Skeletal muscle cell (primary cell): Measurements from ENCODE around the gene PIGK.
"Not testable (repeated sequence)": the region's sequence is repeated elsewhere in the genome, so short reads cannot be mapped to it uniquely, and the experiment has no call there.

Experiments used
- DNase-seq: peaks from one replicate; pipeline ENCODE4 v3.0.0-alpha.2; 2010; ENCODE audit warnings: low read depth
- H3K4me3 ChIP-seq: 2 replicates; pipeline ENCODE4 v1.5.1; 2011; ENCODE audit warnings: low read depth, mild to moderate bottlenecking, control low read depth, low read length, moderate library complexity

The PIGK gene

DNA sequence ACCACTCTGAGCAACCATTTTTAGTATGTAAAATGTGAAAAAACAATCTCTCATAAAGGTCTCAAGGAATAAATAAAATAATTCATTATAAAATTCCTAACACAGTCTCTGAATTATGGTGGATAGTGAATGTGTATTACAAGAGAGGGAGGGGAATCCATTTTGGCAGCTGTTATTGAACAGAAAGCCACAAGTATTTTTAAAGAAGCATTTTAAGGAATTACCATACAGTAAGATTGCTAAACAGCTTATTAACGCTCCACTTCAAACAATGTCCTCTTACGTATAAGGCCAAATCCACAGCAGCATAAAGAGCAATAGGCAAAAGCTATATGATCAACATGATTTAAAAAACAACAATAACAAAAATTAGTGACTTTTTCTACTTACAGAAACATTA, 18.4 kb downstream of the PIGK start:
- no peak for DNase-seq
- no peak overlapping the region for H3K4me3 ChIP-seq

DNA sequence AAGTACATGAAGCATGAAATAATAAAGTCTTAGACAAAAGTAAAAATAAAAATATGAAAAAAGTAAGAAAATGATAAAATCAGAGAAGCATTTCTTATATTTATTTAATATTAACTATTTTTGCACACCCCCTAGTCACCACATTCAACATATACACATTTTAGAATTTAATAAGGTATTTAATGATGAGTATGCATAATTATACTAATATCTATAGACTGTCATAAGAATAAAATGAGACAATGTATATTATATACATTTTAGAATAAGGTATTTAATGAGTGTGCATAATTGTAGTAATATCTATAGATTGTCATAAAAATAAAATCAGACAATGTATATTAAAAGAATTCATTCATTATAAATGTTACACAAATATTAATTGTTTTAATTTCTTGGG, 18.9 kb downstream of the PIGK start:
- DNase-seq: no peak
- H3K4me3 ChIP-seq: no peak overlapping the region

GRCh38 chr1:77197351-77197750, 21.9 kb downstream of the PIGK start:
- no peak overlapping the region for H3K4me3 ChIP-seq
- no peak for DNase-seq

DNA sequence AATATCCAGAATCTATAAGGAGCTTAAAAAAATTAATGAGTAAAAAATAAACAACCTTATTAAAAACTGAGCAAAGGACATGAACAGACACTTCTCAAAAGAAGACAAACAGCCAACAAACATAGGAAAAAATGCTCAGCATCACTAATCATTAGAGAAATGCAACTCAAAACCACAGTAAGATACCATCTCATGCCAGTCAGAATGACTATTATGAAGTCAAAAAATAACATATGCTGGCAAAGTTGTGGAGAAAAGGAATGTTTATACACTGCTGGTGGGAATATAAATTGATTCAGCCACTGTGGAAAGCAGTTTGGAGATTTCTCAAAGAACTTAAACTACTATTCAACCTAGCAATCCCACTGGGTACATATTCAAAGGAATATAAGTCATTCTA, 25.3 kb downstream of the PIGK start:
- no peak overlapping the region for H3K4me3 ChIP-seq
- DNase-seq: no peak

- no peak for DNase-seq
- H3K4me3 ChIP-seq: no peak overlapping the region
Measured at GRCh38 chr1:77188770-77189169, 30.5 kb downstream of the PIGK start.

DNA sequence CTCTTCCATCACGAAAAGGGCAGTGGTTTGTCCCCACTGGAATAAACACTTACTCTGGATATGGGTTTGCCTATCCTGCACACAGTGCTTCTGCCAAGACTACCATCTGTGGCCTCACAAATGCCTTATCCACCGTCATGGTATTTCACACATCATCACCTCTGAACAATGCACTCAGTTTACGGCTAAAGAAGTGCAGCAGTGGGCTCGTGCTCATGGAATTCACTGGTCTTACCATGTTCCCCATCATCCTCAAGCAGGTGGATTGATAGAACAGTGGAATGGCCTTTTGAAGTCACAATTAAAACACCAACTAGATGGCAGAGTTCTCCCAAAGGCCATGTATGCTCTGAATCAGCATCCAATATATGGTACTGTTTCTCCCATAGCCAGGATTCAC, 32.3 kb downstream of the PIGK start:
- not testable (repeated sequence) for H3K4me3 ChIP-seq, DNase-seq

GRCh38 chr1:77182083-77182482, 37.1 kb downstream of the PIGK start:
- H3K4me3 ChIP-seq: no peak overlapping the region
- no peak for DNase-seq

- DNase-seq: no peak
- no peak overlapping the region for H3K4me3 ChIP-seq
Measured at GRCh38 chr1:77179632-77180031, 39.6 kb downstream of the PIGK start.

- DNase-seq: no peak
- no peak overlapping the region for H3K4me3 ChIP-seq
Measured at GRCh38 chr1:77175230-77175844, 43.9 kb downstream of the PIGK start.

DNA sequence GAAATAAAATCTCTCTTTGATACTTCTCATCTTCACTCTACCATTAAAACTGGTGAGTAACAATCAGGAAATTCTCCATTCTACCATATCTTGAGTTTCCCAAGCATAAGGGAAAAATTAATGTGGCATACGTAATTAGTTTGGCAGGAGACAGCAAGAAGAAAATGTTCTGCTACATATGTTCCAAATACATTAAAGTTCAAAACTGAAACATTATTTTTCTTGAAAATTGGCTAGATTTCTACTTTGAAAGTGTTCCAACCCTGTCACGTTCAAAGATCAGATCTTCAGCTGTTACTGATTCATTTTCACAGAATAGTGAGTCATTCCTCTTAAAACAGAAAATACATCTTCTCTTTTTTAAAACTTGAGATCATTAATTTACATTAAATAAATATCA, 48.5 kb downstream of the PIGK start:
- no peak overlapping the region for H3K4me3 ChIP-seq
- peak; percentile 36 for DNase-seq

DNA sequence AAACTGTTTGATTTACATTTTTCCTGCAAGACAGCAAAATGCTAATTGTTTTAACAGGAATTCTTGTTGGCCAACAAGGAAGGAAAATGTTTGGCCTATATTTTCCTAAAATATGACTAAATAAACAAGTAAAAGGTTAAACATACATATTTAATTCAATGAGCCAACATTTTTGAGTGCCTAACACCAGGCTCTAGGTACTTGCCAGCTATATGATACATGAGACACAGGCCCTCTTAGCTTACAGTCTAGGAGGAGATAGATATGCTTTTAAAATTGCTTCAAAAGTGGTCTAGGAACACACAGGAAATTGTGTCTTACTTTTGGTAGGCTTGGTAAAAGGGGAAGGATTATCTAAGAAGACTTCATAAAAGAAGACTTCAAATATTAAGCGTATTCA, 50.9 kb downstream of the PIGK start:
- DNase-seq: no peak
- no peak overlapping the region for H3K4me3 ChIP-seq

DNA sequence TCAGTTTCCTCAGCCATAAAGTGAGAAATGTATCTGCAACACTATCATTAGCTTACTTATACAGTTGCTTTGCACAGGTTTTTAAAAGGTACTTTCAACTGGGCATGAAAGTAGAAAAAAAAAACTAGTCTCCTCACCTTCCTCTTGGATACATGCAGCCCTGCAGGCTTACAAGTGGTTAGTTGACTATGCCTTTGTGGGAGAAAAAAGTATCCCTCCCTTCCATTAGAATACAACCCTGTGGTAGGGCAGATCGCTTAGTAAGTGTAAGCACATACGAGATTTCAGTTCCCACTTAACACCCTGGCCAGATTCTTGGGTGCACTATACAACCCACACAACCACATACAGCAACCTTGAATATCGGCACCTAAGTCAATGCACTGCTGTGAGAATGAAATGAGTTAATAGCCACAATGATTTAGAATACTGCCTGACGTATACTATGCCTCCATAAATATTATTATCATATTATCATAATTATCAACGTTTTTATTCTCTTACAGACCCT, 54.7 kb downstream of the PIGK start:
- DNase-seq: no peak
- H3K4me3 ChIP-seq: no peak overlapping the region

GRCh38 chr1:77159706-77160105, 59.5 kb downstream of the PIGK start:
- DNase-seq, H3K4me3 ChIP-seq: not testable (repeated sequence)

DNA sequence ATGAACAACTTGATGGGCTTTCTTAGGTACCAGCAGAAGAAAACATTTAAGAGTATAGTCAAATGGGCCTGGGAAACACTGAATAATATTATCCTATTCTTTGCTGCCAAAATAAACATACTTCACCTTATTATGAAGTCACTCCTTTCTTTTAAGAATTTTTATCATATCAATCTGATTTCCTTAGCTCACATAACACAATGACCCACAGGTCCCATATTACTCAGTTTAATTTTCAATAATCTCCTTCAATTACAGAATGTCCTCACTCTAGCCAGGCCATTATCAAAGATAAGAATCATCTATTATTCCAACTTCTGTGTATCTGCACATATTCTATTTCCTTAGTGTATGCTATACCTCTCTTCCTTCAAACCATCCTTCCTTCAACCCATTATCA, 63.0 kb downstream of the PIGK start:
- no peak overlapping the region for H3K4me3 ChIP-seq
- DNase-seq: no peak

- H3K4me3 ChIP-seq: no peak overlapping the region
- no peak for DNase-seq
Measured at GRCh38 chr1:77146270-77146669, 73.0 kb downstream of the PIGK start.

GRCh38 chr1:77143529-77144121, 75.6 kb downstream of the PIGK start:
- no peak for DNase-seq
- H3K4me3 ChIP-seq: no peak overlapping the region

DNA sequence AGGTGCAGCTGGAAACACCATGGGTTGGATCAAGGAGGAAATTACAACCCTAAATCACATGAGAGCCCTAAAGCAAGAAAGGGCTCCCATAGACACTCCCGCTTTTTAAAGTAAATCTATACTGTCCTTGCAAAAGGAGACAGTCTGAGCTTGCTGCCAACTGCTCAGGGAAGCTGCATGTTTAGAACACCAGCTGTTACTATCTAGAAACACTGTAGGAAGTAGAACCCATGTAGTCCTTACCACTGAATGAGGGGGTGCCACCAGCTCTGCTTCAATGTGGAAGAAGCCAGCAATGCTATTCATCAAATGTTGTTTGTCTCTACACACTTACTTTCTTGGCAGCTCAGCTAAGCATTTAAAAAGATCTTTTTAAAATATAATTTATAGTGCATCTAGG, 79.8 kb downstream of the PIGK start:
- DNase-seq: no peak
- no peak overlapping the region for H3K4me3 ChIP-seq

DNA sequence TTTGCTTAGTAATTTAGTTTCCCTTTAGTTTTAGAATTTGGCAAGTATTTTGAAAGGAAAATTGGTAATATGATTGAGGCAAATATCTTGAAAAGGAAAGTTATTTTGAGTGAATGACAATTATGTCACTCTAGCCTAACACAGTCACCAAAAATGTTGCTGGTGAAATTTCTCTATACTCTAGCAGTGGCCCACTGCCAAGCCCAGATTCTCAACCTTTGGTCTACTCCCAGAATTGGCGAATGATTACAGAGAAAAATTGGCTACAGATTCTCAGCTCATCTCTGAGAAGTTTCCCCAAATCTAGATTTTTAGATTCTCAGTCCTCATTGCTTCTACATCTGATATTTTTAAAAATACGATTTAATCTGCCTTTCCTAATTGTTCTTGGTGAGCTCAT, 84.9 kb downstream of the PIGK start:
- DNase-seq: no peak
- H3K4me3 ChIP-seq: no peak overlapping the region

GRCh38 chr1:77133731-77134358, 85.4 kb downstream of the PIGK start:
- no peak overlapping the region for H3K4me3 ChIP-seq
- DNase-seq: no peak

DNA sequence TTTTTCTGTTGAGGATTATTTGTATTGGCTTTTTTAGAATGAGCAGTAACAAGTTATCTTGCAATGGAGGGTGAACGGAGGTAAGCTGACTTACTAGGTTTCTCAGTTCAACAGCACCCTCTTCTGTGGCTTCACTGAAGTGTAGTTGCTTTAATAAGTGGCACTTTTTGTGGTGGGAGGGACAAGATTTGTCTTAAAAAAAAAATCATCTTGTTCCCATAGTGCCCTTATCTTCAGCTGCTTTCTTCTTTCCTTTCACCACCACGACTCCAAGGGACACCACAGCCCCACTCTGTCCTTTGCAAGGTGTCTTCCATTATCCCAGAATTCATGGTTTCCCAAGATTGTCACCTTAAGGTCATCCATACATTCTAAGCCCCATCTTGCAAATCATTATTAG, 92.9 kb downstream of the PIGK start:
- H3K4me3 ChIP-seq: no peak overlapping the region
- DNase-seq: peak; percentile 54

DNA sequence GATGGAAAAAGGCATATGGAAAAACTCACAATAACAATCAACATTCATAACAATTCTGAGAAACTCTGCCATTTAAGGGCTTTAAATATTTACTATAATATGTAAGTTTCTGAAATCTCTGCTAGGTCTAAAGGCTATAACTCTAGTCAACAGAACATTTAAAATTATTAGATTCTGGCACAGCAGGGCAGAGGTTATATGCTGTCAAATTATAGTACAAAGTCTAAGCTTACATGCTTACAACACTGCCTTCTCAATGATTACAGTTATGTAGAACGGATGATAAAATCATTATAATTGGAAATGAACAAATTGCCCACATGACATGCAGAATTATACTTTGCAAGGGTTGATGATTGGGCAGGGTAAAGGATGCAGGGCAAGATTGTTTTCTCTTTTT, 97.7 kb downstream of the PIGK start:
- no peak for DNase-seq
- H3K4me3 ChIP-seq: no peak overlapping the region
